GM12875 (cell line): ENCODE data around the gene ZDHHC14.

Experiments used
- H3K4me3 ChIP-seq: one replicate; pipeline ENCODE4 v1.5.1; 2011; ENCODE audit warnings: low read depth, low read length, control low read depth
- CTCF ChIP-seq: IDR thresholded peaks from 2 replicates; pipeline ENCODE4 v1.5.1; 2011; ENCODE audit warnings: low read depth, mild to moderate bottlenecking, control low read depth, inconsistent platforms, low read length, moderate library complexity, borderline replicate concordance; ENCODE audit not compliant: insufficient read depth

Gene ZDHHC14

GRCh38 chr6:157492741-157493140 lies 111.8 kb downstream of the ZDHHC14 start:
- TF ChIP-seq CTCF = no peak

GRCh38 chr6:157493173-157493572 lies 112.2 kb downstream of the ZDHHC14 start:
- no peak overlapping the region for H3K4me3 ChIP-seq
- no peak for TF ChIP-seq CTCF

More at GRCh38 chr6:157492741-157493140, 111.8 kb downstream of the ZDHHC14 start:
- no peak overlapping the region for H3K4me3 ChIP-seq

GRCh38 chr6:157493576-157493975 lies 112.6 kb downstream of the ZDHHC14 start:
- H3K4me3 ChIP-seq = no peak overlapping the region
- no peak for TF ChIP-seq CTCF

- no peak overlapping the region for H3K4me3 ChIP-seq
- TF ChIP-seq CTCF = no peak
Observed at GRCh38 chr6:157494132-157494710, 113.2 kb downstream of the ZDHHC14 start.

GRCh38 chr6:157496534-157497095 lies 115.6 kb downstream of the ZDHHC14 start:
- H3K4me3 ChIP-seq = no peak overlapping the region
- no peak for TF ChIP-seq CTCF

GRCh38 chr6:157497579-157497978 lies 116.6 kb downstream of the ZDHHC14 start:
- TF ChIP-seq CTCF = no peak

GRCh38 chr6:157498817-157499216 lies 117.8 kb downstream of the ZDHHC14 start:
- H3K4me3 ChIP-seq = no peak overlapping the region
- TF ChIP-seq CTCF = no peak

More at GRCh38 chr6:157497579-157497978, 116.6 kb downstream of the ZDHHC14 start:
- no peak overlapping the region for H3K4me3 ChIP-seq
